HG02623 (cell line): Measurements from ENCODE around the gene CFLAR.
A peak's percentile ranks its signal among the peaks of the same experiment; 100 is the strongest.
"Not testable (repeated sequence)": the region's sequence is repeated elsewhere in the genome, so short reads cannot be mapped to it uniquely, and the experiment has no call there.

ENCODE experiments used
- ATAC-seq: cut with Tn5 transposase; IDR thresholded peaks from one replicate; pipeline ENCODE4 v1.9.1; 2021; ENCODE audit warnings: moderate library complexity; ENCODE audit not compliant: unreplicated experiment

Gene CFLAR

GRCh38 chr2:201144101-201145051, 28.4 kb downstream of the CFLAR start:
- ATAC-seq, result no peak

- ATAC-seq, result no peak
Measured at GRCh38 chr2:201148434-201148990, 32.5 kb downstream of the CFLAR start.

GRCh38 chr2:201149064-201149820, 33.3 kb downstream of the CFLAR start:
- no peak for ATAC-seq

GRCh38 chr2:201149821-201150165, 33.8 kb downstream of the CFLAR start:
- not testable (repeated sequence) for ATAC-seq

- no peak for ATAC-seq
Measured at GRCh38 chr2:201150454-201151020, 34.6 kb downstream of the CFLAR start.

- peak; percentile 67 for ATAC-seq
Measured at GRCh38 chr2:201151127-201151981, 35.4 kb downstream of the CFLAR start.

- no peak for ATAC-seq
Measured at GRCh38 chr2:201152517-201152916, 36.6 kb downstream of the CFLAR start.

GRCh38 chr2:201152999-201153815, 37.2 kb downstream of the CFLAR start:
- ATAC-seq, result no peak

- ATAC-seq, result no peak
Measured at GRCh38 chr2:201154615-201155399, 38.8 kb downstream of the CFLAR start.

- no peak for ATAC-seq
Measured at GRCh38 chr2:201156036-201156435, 40.1 kb downstream of the CFLAR start.

- ATAC-seq, result no peak
Measured at GRCh38 chr2:201156640-201157039, 40.7 kb downstream of the CFLAR start.

GRCh38 chr2:201157694-201158093, 41.7 kb downstream of the CFLAR start:
- peak; percentile 20 for ATAC-seq

GRCh38 chr2:201158111-201158929, 42.4 kb downstream of the CFLAR start:
- ATAC-seq, result peak; percentile 96

GRCh38 chr2:201164166-201164565, 48.2 kb downstream of the CFLAR start:
- no peak for ATAC-seq

GRCh38 chr2:201167546-201167945, 51.6 kb downstream of the CFLAR start:
- ATAC-seq, result no peak

- ATAC-seq, result not testable (repeated sequence)
Measured at GRCh38 chr2:201168496-201168895, 52.5 kb downstream of the CFLAR start.

- no peak for ATAC-seq
Measured at GRCh38 chr2:201171259-201171814, 55.4 kb downstream of the CFLAR start.

- ATAC-seq, result no peak
Measured at GRCh38 chr2:201172279-201172678, 56.3 kb downstream of the CFLAR start.
